Prostate gland (tissue), 2 donors: Measurements from ENCODE around the gene ZMAT5.

ENCODE experiments used
- POLR2A ChIP-seq: fragments of 450-650 bp; IDR thresholded peaks from one replicate; pipeline ENCODE4 v1.6.1; 2016; ENCODE audit warnings: antibody characterized with exemption, mild to moderate bottlenecking
- TF ChIP-seq, protein P1 (sequence below), 4 experiments: fragments of 200-600 bp in 2 of 4; fragments of 450-650 bp in 2 of 4; sonication (generic) in 2 of 4; IDR thresholded peaks; 1 replicate in 3 of 4; 2 replicates in 1 of 4; pipeline ENCODE4 v1.5.1; 2016 to 2019; ENCODE audit warnings: antibody characterized with exemption in 4 of 4, mild to moderate bottlenecking in 2 of 4, moderate library complexity in 2 of 4

GRCh38 chr22:29702931-29703501 is 63.8 kb downstream of the ZMAT5 start:
- TF ChIP-seq, protein P1, sequence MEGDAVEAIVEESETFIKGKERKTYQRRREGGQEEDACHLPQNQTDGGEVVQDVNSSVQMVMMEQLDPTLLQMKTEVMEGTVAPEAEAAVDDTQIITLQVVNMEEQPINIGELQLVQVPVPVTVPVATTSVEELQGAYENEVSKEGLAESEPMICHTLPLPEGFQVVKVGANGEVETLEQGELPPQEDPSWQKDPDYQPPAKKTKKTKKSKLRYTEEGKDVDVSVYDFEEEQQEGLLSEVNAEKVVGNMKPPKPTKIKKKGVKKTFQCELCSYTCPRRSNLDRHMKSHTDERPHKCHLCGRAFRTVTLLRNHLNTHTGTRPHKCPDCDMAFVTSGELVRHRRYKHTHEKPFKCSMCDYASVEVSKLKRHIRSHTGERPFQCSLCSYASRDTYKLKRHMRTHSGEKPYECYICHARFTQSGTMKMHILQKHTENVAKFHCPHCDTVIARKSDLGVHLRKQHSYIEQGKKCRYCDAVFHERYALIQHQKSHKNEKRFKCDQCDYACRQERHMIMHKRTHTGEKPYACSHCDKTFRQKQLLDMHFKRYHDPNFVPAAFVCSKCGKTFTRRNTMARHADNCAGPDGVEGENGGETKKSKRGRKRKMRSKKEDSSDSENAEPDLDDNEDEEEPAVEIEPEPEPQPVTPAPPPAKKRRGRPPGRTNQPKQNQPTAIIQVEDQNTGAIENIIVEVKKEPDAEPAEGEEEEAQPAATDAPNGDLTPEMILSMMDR (IDR thresholded peaks at IDR 0.05), result no peak
- no peak for TF ChIP-seq POLR2A
